H9 (cell line): ENCODE measurements around the gene RALGAPA2. TPM values are rescaled to one million over a fixed set of nuclear protein-coding genes. Genes with fewer than 3 reads are reported as not detected.

Experiments used
- DNase-seq: peaks from one replicate; pipeline ENCODE4 v3.0.0-alpha.2; 2017
- H2AFZ ChIP-seq: one replicate; pipeline ENCODE4 v1.6.1; 2013; ENCODE audit warnings: mild to moderate bottlenecking, low read length, control low read depth, moderate library complexity
- H2AK5ac ChIP-seq: 2 replicates; pipeline ENCODE4 v1.6.1; 2013; ENCODE audit warnings: low read length, control low read depth, mixed read lengths; ENCODE audit not compliant: insufficient read length
- H2BK120ac ChIP-seq: one replicate; pipeline ENCODE4 v1.6.1; 2013; ENCODE audit warnings: low read depth, mild to moderate bottlenecking, low read length, control low read depth, inconsistent platforms; ENCODE audit not compliant: poor library complexity, severe bottlenecking
- H2BK12ac ChIP-seq: 2 replicates; pipeline ENCODE4 v1.6.1; 2013; ENCODE audit warnings: low read length, control low read depth, mixed read lengths, low read depth; ENCODE audit not compliant: insufficient read length
- H2BK15ac ChIP-seq: 2 replicates; pipeline ENCODE4 v1.6.1; 2013; ENCODE audit warnings: low read depth, low read length, control low read depth
- H2BK20ac ChIP-seq: one replicate; pipeline ENCODE4 v1.6.1; 2013; ENCODE audit warnings: low read depth, mild to moderate bottlenecking, low read length, control low read depth, inconsistent platforms; ENCODE audit not compliant: poor library complexity, severe bottlenecking
- H2BK5ac ChIP-seq: 2 replicates; pipeline ENCODE4 v1.6.1; 2013; ENCODE audit warnings: low read length, control low read depth, mixed read lengths; ENCODE audit not compliant: insufficient read length
- H3K14ac ChIP-seq: 2 replicates; pipeline ENCODE4 v1.6.1; 2013; ENCODE audit warnings: low read length, control low read depth; ENCODE audit not compliant: insufficient read depth
- H3K18ac ChIP-seq: 2 replicates; pipeline ENCODE4 v1.6.1; 2013; ENCODE audit warnings: low read depth, mild to moderate bottlenecking, mixed read lengths, low read length, control low read depth; ENCODE audit not compliant: insufficient read length
- H3K23ac ChIP-seq: 2 replicates; pipeline ENCODE4 v1.6.1; 2013; ENCODE audit warnings: low read length, control low read depth, mixed read lengths, low read depth; ENCODE audit not compliant: insufficient read length
- H3K23me2 ChIP-seq: 2 replicates; pipeline ENCODE4 v1.6.1; 2013; ENCODE audit warnings: low read depth, mild to moderate bottlenecking, mixed read lengths, low read length, control low read depth; ENCODE audit not compliant: insufficient read length, poor library complexity, severe bottlenecking
- H3K27ac ChIP-seq: 2 replicates; pipeline ENCODE4 v1.5.1; 2013; ENCODE audit warnings: low read length, control low read depth, mixed read lengths, low read depth; ENCODE audit not compliant: insufficient read length
- H3K27me3 ChIP-seq: 2 replicates; pipeline ENCODE4 v1.6.1; 2013; ENCODE audit warnings: low read length, control low read depth, inconsistent platforms; ENCODE audit not compliant: insufficient read depth
- H3K4ac ChIP-seq: 2 replicates; pipeline ENCODE4 v1.6.1; 2013; ENCODE audit warnings: low read depth, mild to moderate bottlenecking, control low read depth, inconsistent platforms, low read length, moderate library complexity
- H3K4me1 ChIP-seq: 2 replicates; pipeline ENCODE4 v1.6.1; 2013; ENCODE audit warnings: low read length, control low read depth, inconsistent platforms; ENCODE audit not compliant: insufficient read depth
- H3K4me2 ChIP-seq: 2 replicates; pipeline ENCODE4 v1.6.1; 2013; ENCODE audit warnings: low read length, control low read depth, mixed read lengths; ENCODE audit not compliant: insufficient read length, insufficient read depth
- H3K56ac ChIP-seq: 2 replicates; pipeline ENCODE4 v1.6.1; 2013; ENCODE audit warnings: low read depth, mild to moderate bottlenecking, mixed read lengths, low read length, control low read depth; ENCODE audit not compliant: insufficient read length
- H3K79me1 ChIP-seq: 2 replicates; pipeline ENCODE4 v1.6.1; 2013; ENCODE audit warnings: low read depth, mild to moderate bottlenecking, moderate library complexity, low read length, control low read depth, inconsistent platforms; ENCODE audit not compliant: insufficient read depth, poor library complexity, severe bottlenecking
- H3K79me2 ChIP-seq: 2 replicates; pipeline ENCODE4 v1.6.1; 2013; ENCODE audit warnings: low read length, control low read depth, inconsistent platforms; ENCODE audit not compliant: insufficient read depth
- H3K9ac ChIP-seq: 2 replicates; pipeline ENCODE4 v1.6.1; 2013; ENCODE audit warnings: low read length, control low read depth, mixed read lengths; ENCODE audit not compliant: insufficient read length; ENCODE audit errors: extremely low read depth
- H3K9me3 ChIP-seq: one replicate; pipeline ENCODE4 v1.6.1; 2013; ENCODE audit warnings: low read depth, low read length, inconsistent platforms; ENCODE audit not compliant: control insufficient read depth
- H3T11ph ChIP-seq: one replicate; pipeline ENCODE4 v1.6.1; 2013; ENCODE audit warnings: mild to moderate bottlenecking, low read length, control low read depth, inconsistent platforms
- H4K20me1 ChIP-seq: one replicate; pipeline ENCODE4 v1.6.1; 2013; ENCODE audit not compliant: control insufficient read depth, insufficient read length, insufficient read depth
- H4K5ac ChIP-seq: 2 replicates; pipeline ENCODE4 v1.6.1; 2013; ENCODE audit warnings: low read depth, mild to moderate bottlenecking, mixed read lengths, low read length, control low read depth; ENCODE audit not compliant: insufficient read length
- H4K8ac ChIP-seq: replicated peaks from 2 replicates; pipeline ENCODE4 v1.6.1; 2013; ENCODE audit warnings: low read length, control low read depth, mixed read lengths, low read depth; ENCODE audit not compliant: insufficient read length
- H4K91ac ChIP-seq: 2 replicates; pipeline ENCODE4 v1.6.1; 2013; ENCODE audit warnings: low read depth, mild to moderate bottlenecking, moderate library complexity, mixed read lengths, low read length, control low read depth; ENCODE audit not compliant: insufficient read length
- H3K27ac Mint-ChIP-seq, 3 experiments: 2 replicates in 2 of 3; 3 replicates in 1 of 3; pipeline ENCODE4 v1.8.0; 2020 to 2021; ENCODE audit warnings: mixed read lengths in 3 of 3, mild to moderate bottlenecking in 1 of 3, moderate library complexity in 1 of 3
- H3K27me3 Mint-ChIP-seq: 2 replicates; pipeline ENCODE4 v1.8.0; 2021; ENCODE audit warnings: low read depth, mild to moderate bottlenecking, moderate library complexity, mixed read lengths
- H3K36me3 Mint-ChIP-seq, 3 experiments: 2 replicates in 2 of 3; 3 replicates in 1 of 3; pipeline ENCODE4 v1.8.0; 2020 to 2021; ENCODE audit warnings: low read depth in 3 of 3, mixed read lengths in 3 of 3; ENCODE audit not compliant: insufficient read depth in 1 of 3
- H3K4me1 Mint-ChIP-seq, 2 experiments: 2 replicates each; pipeline ENCODE4 v1.8.0; 2020; ENCODE audit warnings: mixed read lengths in 2 of 2
- H3K4me3 Mint-ChIP-seq, 2 experiments: 2 replicates in 1 of 2; 3 replicates in 1 of 2; pipeline ENCODE4 v1.8.0; 2020 to 2021; ENCODE audit warnings: mild to moderate bottlenecking in 2 of 2, mixed read lengths in 2 of 2, moderate library complexity in 1 of 2
- H3K9me3 Mint-ChIP-seq, 2 experiments: 2 replicates in 1 of 2; 3 replicates in 1 of 2; pipeline ENCODE4 v1.8.0; 2020; ENCODE audit warnings: mild to moderate bottlenecking in 2 of 2, mixed read lengths in 2 of 2, moderate library complexity in 1 of 2
- WGBS: extraction: QIAGEN DNeasy Blood & Tissue Kit; methylation state at CpG from one replicate; pipeline ENCODE4 v1.1.7; 2013; ENCODE audit warnings: missing lambda C conversion rate, low lambda C conversion rate, mixed read lengths; ENCODE audit not compliant: insufficient read length; ENCODE audit errors: extremely low coverage; 5-methylcytosine and 5-hydroxymethylcytosine counted together
- total RNA-seq: library from RNA; stranded (reverse); gene quantifications from 2 replicates; pipeline ENCODE4 v1.2.1, GENCODE V29; 2021
- TF ChIP-seq, protein P1 (sequence below): fragments of 200-600 bp; sonication (generic); conservative IDR thresholded peaks from 3 replicates; pipeline ENCODE4 v1.8.0; 2021; ENCODE audit warnings: antibody characterized with exemption, mild to moderate bottlenecking

Gene RALGAPA2
- total RNA-seq, 1 experiment from 2014 or later: 16.6 TPM

DNA sequence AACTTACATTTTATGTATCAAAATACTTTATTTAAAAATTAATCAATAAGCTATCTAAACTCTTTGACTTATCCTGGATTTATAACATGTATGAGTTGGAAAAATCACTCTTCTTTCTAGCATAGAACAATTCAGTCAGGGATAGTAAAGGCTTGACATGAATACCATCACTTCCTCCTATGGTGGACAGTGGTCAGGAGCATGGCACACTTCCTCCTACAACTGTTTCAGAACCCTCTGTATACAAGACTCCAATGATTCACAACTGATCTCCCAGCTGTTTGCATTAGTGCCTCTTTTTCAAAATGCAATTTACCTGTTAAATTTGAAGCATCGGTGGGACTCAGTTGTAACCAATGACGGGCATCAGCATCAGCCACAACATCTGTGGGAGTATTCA is 129.7 kb downstream of the RALGAPA2 start:
- WGBS: no CpG with 5 or more reads among the region's 2 CpGs
- no peaks in the 10 kb centered on the region for H4K20me1 ChIP-seq
- H3K56ac ChIP-seq: no peak overlapping the region
- H3K23me2 ChIP-seq: no peaks in the 10 kb centered on the region
- H2AK5ac ChIP-seq: no peak overlapping the region
- H3K79me1 ChIP-seq: no peaks in the 10 kb centered on the region
- H3K14ac ChIP-seq: no peak overlapping the region
- H3K79me2 ChIP-seq: no peaks in the 10 kb centered on the region
- Mint-ChIP-seq H3K27ac (no peak overlapping the region), H3K27me3 (no peaks in the 10 kb centered on the region), H3K36me3 (peaks cover 14 to 26% (median 21%) of the 10 kb centered on the region in 3 experiments), H3K9me3 (peaks cover 4 to 6% of the 10 kb centered on the region in 2 experiments; a peak in 3 of 5 replicates), H3K4me1 (peaks cover 11% of the 10 kb centered on the region in 2 experiments), H3K4me3 (no peak overlapping the region)
- no peak overlapping the region for H2BK12ac ChIP-seq
- no peak overlapping the region for H4K8ac ChIP-seq
- no peak overlapping the region for H2BK15ac ChIP-seq
- H4K91ac ChIP-seq: no peak overlapping the region
- TF ChIP-seq, protein P1, sequence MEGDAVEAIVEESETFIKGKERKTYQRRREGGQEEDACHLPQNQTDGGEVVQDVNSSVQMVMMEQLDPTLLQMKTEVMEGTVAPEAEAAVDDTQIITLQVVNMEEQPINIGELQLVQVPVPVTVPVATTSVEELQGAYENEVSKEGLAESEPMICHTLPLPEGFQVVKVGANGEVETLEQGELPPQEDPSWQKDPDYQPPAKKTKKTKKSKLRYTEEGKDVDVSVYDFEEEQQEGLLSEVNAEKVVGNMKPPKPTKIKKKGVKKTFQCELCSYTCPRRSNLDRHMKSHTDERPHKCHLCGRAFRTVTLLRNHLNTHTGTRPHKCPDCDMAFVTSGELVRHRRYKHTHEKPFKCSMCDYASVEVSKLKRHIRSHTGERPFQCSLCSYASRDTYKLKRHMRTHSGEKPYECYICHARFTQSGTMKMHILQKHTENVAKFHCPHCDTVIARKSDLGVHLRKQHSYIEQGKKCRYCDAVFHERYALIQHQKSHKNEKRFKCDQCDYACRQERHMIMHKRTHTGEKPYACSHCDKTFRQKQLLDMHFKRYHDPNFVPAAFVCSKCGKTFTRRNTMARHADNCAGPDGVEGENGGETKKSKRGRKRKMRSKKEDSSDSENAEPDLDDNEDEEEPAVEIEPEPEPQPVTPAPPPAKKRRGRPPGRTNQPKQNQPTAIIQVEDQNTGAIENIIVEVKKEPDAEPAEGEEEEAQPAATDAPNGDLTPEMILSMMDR: no peak
- H2BK5ac ChIP-seq: no peak overlapping the region
- H2BK20ac ChIP-seq: no peak overlapping the region
- H3K4me2 ChIP-seq: no peak overlapping the region
- H3T11ph ChIP-seq: no peak overlapping the region
- no peak overlapping the region for H2AFZ ChIP-seq
- no peak for DNase-seq
- H3K4ac ChIP-seq: no peak overlapping the region
- H4K5ac ChIP-seq: no peak overlapping the region
- H3K9me3 ChIP-seq: no peaks in the 10 kb centered on the region
- no peak overlapping the region for H2BK120ac ChIP-seq
- H3K9ac ChIP-seq: no peak overlapping the region
- no peak overlapping the region for H3K23ac ChIP-seq
- H3K4me1 ChIP-seq: no peaks in the 10 kb centered on the region
- no peaks in the 10 kb centered on the region for H3K27me3 ChIP-seq
- H3K18ac ChIP-seq: no peak overlapping the region
- H3K27ac ChIP-seq: no peak overlapping the region
